OCI-LY7 (cell line): Measurements from ENCODE around the gene ZBTB48. TPM values are rescaled to one million over a fixed set of nuclear protein-coding genes. Genes with fewer than 3 reads are reported as not detected.

Experiments used
- BruUV-seq: library from RNA; stranded (reverse); fragments of 400-500 nt; replicated peaks from 2 replicates; lab custom pipeline; 2021; lab: Mats Ljungman, UMichigan
- CTCF ChIA-PET: fragments of 300-600 bp; sonication (Branson Sonifier 250); formaldehyde crosslinking; loops from one replicate; lab custom pipeline; 2022; ENCODE audit warnings: antibody characterized with exemption; ENCODE audit not compliant: unreplicated experiment; lab: Charles Lee
- POLR2A ChIA-PET: fragments of 300-600 bp; sonication (Branson Sonifier 250); formaldehyde crosslinking; loops from one replicate; lab custom pipeline; 2022; ENCODE audit warnings: antibody characterized with exemption; lab: Charles Lee
- DNase-seq: peaks from one replicate; pipeline ENCODE4 v3.0.0-alpha.2; 2015; ENCODE audit warnings: low spot score
- H2AFZ ChIP-seq: fragments of 200-600 bp; sonication (generic), shearing (Covaris generic); 2 replicates; pipeline ENCODE4 v1.6.1; 2014; ENCODE audit warnings: mild to moderate bottlenecking, antibody characterized with exemption, low read length, moderate library complexity
- H3K27ac ChIP-seq: fragments of 200-600 bp; sonication (generic); 2 replicates; pipeline ENCODE4 v1.5.1; 2014; ENCODE audit warnings: mixed run types, low read depth, mild to moderate bottlenecking, moderate library complexity, low read length, inconsistent platforms; ENCODE audit not compliant: poor library complexity, severe bottlenecking
- H3K36me3 ChIP-seq: fragments of 200-600 bp; sonication (generic); 2 replicates; pipeline ENCODE4 v1.6.1; 2014; ENCODE audit warnings: mild to moderate bottlenecking, antibody characterized with exemption, low read length, moderate library complexity, mixed read lengths; ENCODE audit not compliant: insufficient read depth
- H3K4me1 ChIP-seq: fragments of 200-600 bp; sonication (generic); 2 replicates; pipeline ENCODE4 v1.5.1; 2014; ENCODE audit warnings: mild to moderate bottlenecking, low read length; ENCODE audit not compliant: insufficient read depth, poor library complexity, severe bottlenecking
- H3K4me2 ChIP-seq: fragments of 200-600 bp; sonication (generic); 2 replicates; pipeline ENCODE4 v1.6.1; 2014; ENCODE audit warnings: mild to moderate bottlenecking, low read length
- H3K4me3 ChIP-seq: fragments of 200-600 bp; sonication (generic); 2 replicates; pipeline ENCODE4 v1.5.1; 2014; ENCODE audit warnings: mild to moderate bottlenecking, low read depth, low read length; ENCODE audit not compliant: poor library complexity, severe bottlenecking
- H3K79me2 ChIP-seq: fragments of 200-600 bp; sonication (generic); 2 replicates; pipeline ENCODE4 v1.6.1; 2016; ENCODE audit warnings: low read depth, mild to moderate bottlenecking, low read length, moderate library complexity, mixed read lengths; ENCODE audit not compliant: insufficient read depth
- H3K9me2 ChIP-seq: fragments of 200-600 bp; sonication (generic); 2 replicates; pipeline ENCODE4 v1.6.1; 2016; ENCODE audit warnings: mild to moderate bottlenecking, low read length, mixed read lengths; ENCODE audit not compliant: insufficient read depth
- H3K9me3 ChIP-seq: fragments of 200-600 bp; sonication (generic); 2 replicates; pipeline ENCODE4 v1.6.1; 2014; ENCODE audit warnings: mild to moderate bottlenecking, mixed run types, low read length, mixed read lengths
- H4K20me1 ChIP-seq: fragments of 200-600 bp; sonication (generic); 2 replicates; pipeline ENCODE4 v1.6.1; 2014; ENCODE audit warnings: mild to moderate bottlenecking, antibody characterized with exemption, low read length, moderate library complexity, mixed read lengths; ENCODE audit not compliant: insufficient read depth
- CTCF ChIP-seq: fragments of 200-600 bp; sonication (generic); conservative IDR thresholded peaks from 2 replicates; pipeline ENCODE4 v1.5.1; 2014; ENCODE audit warnings: mild to moderate bottlenecking, antibody characterized with exemption, low read length, moderate library complexity, mixed read lengths
- EZH2phosphoT487 ChIP-seq: fragments of 200-600 bp; sonication (generic); IDR thresholded peaks from 2 replicates; pipeline ENCODE4 v1.6.1; 2018; ENCODE audit warnings: low read depth, borderline replicate concordance, mild to moderate bottlenecking, mixed run types, antibody characterized with exemption, low read length, moderate library complexity, mixed read lengths
- intact Hi-C: fragments of 100-400 bp; cut with micrococcal nuclease; formaldehyde crosslinking; loops from one replicate; pipeline ENCODE4 v1.10.0; 2022; ENCODE audit not compliant: unreplicated experiment
- total RNA-seq, 2 experiments: library from RNA; depleted of rRNA in 1 of 2; stranded (reverse); fragments of >200 nt in 1 of 2; shearing (Covaris generic) in 1 of 2; gene quantifications; 2 replicates each; pipeline ENCODE4 v1.2.3, GENCODE V29; 2014 to 2022

The ZBTB48 gene
- total RNA-seq, 2 experiments from 2014 or later = 41.9 to 51.3 TPM

- no peaks in the 10 kb centered on the region for H3K9me3 ChIP-seq
- H3K27ac ChIP-seq = peak overlapping the region; percentile 38
- no peaks in the 10 kb centered on the region for H4K20me1 ChIP-seq
- TF ChIP-seq EZH2phosphoT487 (no peak), CTCF (peak; percentile 36; the same call in 1 of the 2 replicates)
- BruUV-seq = no TSS peak
- POLR2A ChIA-PET = interaction anchor here (0.6 to 1.2 kb wide), 3 partner anchors 9 to 374 kb away, joined by 3 to 7 read pairs (median 4); no protein-coding TSS in a partner anchor
- H3K4me1 ChIP-seq = peaks cover 29% of the 10 kb centered on the region
- H3K4me3 ChIP-seq = peak overlapping the region; percentile 86
- peak; percentile 32 for DNase-seq
- no peaks in the 10 kb centered on the region for H3K9me2 ChIP-seq
- no peak overlapping the region; the same call in 1 of the 2 replicates for H2AFZ ChIP-seq
- intact Hi-C loops = loop anchor here (1.0 kb wide), 1 partner anchor 26 kb away; the partner anchor contains the start of gene NOL9
- H3K4me2 ChIP-seq = peak overlapping the region; percentile 98
- CTCF ChIA-PET = interaction anchor here (1.0 kb wide), 2 partner anchors 20 to 44 kb away, joined by 3 to 4 read pairs; no protein-coding TSS in a partner anchor
- H3K36me3 ChIP-seq = peaks cover 4% of the 10 kb centered on the region; the same call in 1 of the 2 replicates
- H3K79me2 ChIP-seq = peaks cover 19% of the 10 kb centered on the region
Observed at GRCh38 chr1:6580593-6581409, 1.0 kb downstream of the ZBTB48 start.

GRCh38 chr1:6581561-6582305 is 1.9 kb downstream of the ZBTB48 start:
- H3K4me1 ChIP-seq = peaks cover 29% of the 10 kb centered on the region
- H4K20me1 ChIP-seq = no peaks in the 10 kb centered on the region
- H3K4me2 ChIP-seq = peak overlapping the region; percentile 98
- peak; percentile 39 for DNase-seq
- TF ChIP-seq EZH2phosphoT487 = no peak
- TF ChIP-seq CTCF = no peak
- H3K9me3 ChIP-seq = no peaks in the 10 kb centered on the region
- no peak overlapping the region for H2AFZ ChIP-seq
- ChIA-PET POLR2A (interaction anchor here (0.6 to 1.1 kb wide), 2 partner anchors 29 to 123 kb away, joined by 3 to 4 read pairs; no protein-coding TSS in a partner anchor), CTCF (no interaction called here)
- peak overlapping the region; percentile 86 for H3K4me3 ChIP-seq
- H3K79me2 ChIP-seq = peaks cover 19% of the 10 kb centered on the region
- no TSS peak for BruUV-seq
- H3K27ac ChIP-seq = peak overlapping the region; percentile 47
- intact Hi-C loops = no loop called here
- H3K36me3 ChIP-seq = peaks cover 4% of the 10 kb centered on the region; the same call in 1 of the 2 replicates
- H3K9me2 ChIP-seq = no peaks in the 10 kb centered on the region
